HepG2 (cell line): Measurements from ENCODE around the gene TOX2. TPM values are rescaled to one million over a fixed set of nuclear protein-coding genes. Genes with fewer than 3 reads are reported as not detected.

ENCODE experiments used
- ATAC-seq: fragments of 200-7000 bp; cut with Tn5 transposase; 3 replicates; pipeline ENCODE4 v1.9.1; 2020; ENCODE audit warnings: mild to moderate bottlenecking, moderate library complexity
- BruUV-seq: library from RNA; stranded (reverse); fragments of 400-500 nt; replicated peaks from 2 replicates; lab custom pipeline; 2021; lab: Mats Ljungman, UMichigan
- CTCF ChIA-PET: fragments of 300-600 bp; formaldehyde crosslinking; extraction: SDS; loops from one replicate; lab custom pipeline; 2021; ENCODE audit warnings: low total read pairs, inconsistent platforms, low intra/inter-chr PET ratio; lab: Yijun Ruan, JAX
- POLR2A ChIA-PET: fragments of 350-600 bp; sonication (Branson Sonifier 250); formaldehyde crosslinking; loops from one replicate; lab custom pipeline; 2020; ENCODE audit warnings: antibody characterized with exemption, inconsistent platforms; lab: Yijun Ruan, JAX
- DNase-seq: peaks from one replicate; pipeline ENCODE4 v3.0.0-alpha.2; 2015; ENCODE audit warnings: low spot score
- FAIRE-seq: peaks from 3 replicates; lab custom pipeline; 2011; peaks lifted over from hg19 to GRCh38; lab: Jason Lieb, UNC
- H2AFZ ChIP-seq: one replicate; pipeline ENCODE4 v1.6.1; 2011; ENCODE audit warnings: low read length, inconsistent platforms
- H3K27ac ChIP-seq: fragments of 300-600 bp; 3 replicates; pipeline ENCODE4 v1.8.0; 2011; ENCODE audit warnings: mixed run types, mild to moderate bottlenecking, mixed read lengths, low read length, inconsistent platforms; ENCODE audit not compliant: insufficient read depth; ENCODE audit errors: extremely low read length
- H3K27me3 ChIP-seq, 2 experiments: fragments of 200-600 bp in 1 of 2; 2 replicates in 1 of 2; 3 replicates in 1 of 2; pipeline versions ENCODE4 v1.6.0 to v1.8.0; 2011; ENCODE audit warnings: low read length in 2 of 2, mild to moderate bottlenecking in 2 of 2, moderate library complexity in 2 of 2, inconsistent platforms in 1 of 2; ENCODE audit not compliant: insufficient read depth in 2 of 2, control insufficient read depth in 1 of 2
- H3K36me3 ChIP-seq, 2 experiments: fragments of 200-600 bp in 1 of 2; replicated peaks in 1 of 2; 2 replicates in 1 of 2; 3 replicates in 1 of 2; pipeline versions ENCODE4 v1.5.1 to v1.8.0; 2011; ENCODE audit warnings: low read length in 2 of 2, inconsistent platforms in 1 of 2; ENCODE audit not compliant: insufficient read depth in 2 of 2, control insufficient read depth in 1 of 2
- H3K4me1 ChIP-seq: 2 replicates; pipeline ENCODE4 v1.5.1; 2012; ENCODE audit warnings: low read length, inconsistent platforms; ENCODE audit not compliant: insufficient read depth
- H3K4me2 ChIP-seq: 2 replicates; pipeline ENCODE4 v1.6.0; 2011; ENCODE audit warnings: low read depth, low read length, inconsistent platforms
- H3K4me3 ChIP-seq, 3 experiments: fragments of 200-600 bp in 1 of 3; sonication (generic), shearing (Covaris generic) in 1 of 3; replicated peaks in 1 of 3; 2 replicates each; pipeline ENCODE4 v1.5.1; 2011 to 2016; ENCODE audit warnings: low read length in 3 of 3, inconsistent platforms in 2 of 3, low read depth in 2 of 3, mild to moderate bottlenecking in 2 of 3, control low read depth in 1 of 3, mixed read lengths in 1 of 3; ENCODE audit not compliant: insufficient read depth in 1 of 3
- H3K79me2 ChIP-seq: one replicate; pipeline ENCODE4 v1.6.1; 2011; ENCODE audit warnings: low read length, inconsistent platforms; ENCODE audit not compliant: insufficient read depth
- H3K9ac ChIP-seq: 2 replicates; pipeline ENCODE4 v1.6.0; 2011; ENCODE audit warnings: mild to moderate bottlenecking, low read depth, low read length, inconsistent platforms; ENCODE audit not compliant: insufficient read depth
- H3K9me3 ChIP-seq: 2 replicates; pipeline ENCODE4 v1.5.1; 2012; ENCODE audit warnings: mild to moderate bottlenecking, low read length
- H4K20me1 ChIP-seq: 2 replicates; pipeline ENCODE4 v1.6.0; 2011; ENCODE audit warnings: inconsistent platforms, mild to moderate bottlenecking, low read length, moderate library complexity; ENCODE audit not compliant: insufficient read depth
- ETV5 ChIP-seq: IDR thresholded peaks from 2 replicates; pipeline ENCODE4 v1.6.1; 2018; ENCODE audit warnings: missing biosample characterization, missing genetic modification reagents, inconsistent platforms, borderline replicate concordance
- GABPB1 ChIP-seq: IDR thresholded peaks from 2 replicates; pipeline ENCODE4 v1.6.1; 2016; ENCODE audit warnings: mild to moderate bottlenecking, missing genetic modification reagents, moderate library complexity, missing compliant biosample characterization
- HOMEZ ChIP-seq: IDR thresholded peaks from 2 replicates; pipeline ENCODE4 v1.6.1; 2016; ENCODE audit warnings: low read depth
- LRRFIP1 ChIP-seq: sonication (generic); formaldehyde crosslinking; conservative IDR thresholded peaks from 2 replicates; pipeline ENCODE4 v1.4.0; 2020; ENCODE audit warnings: missing genetic modification reagents
- SMARCE1 ChIP-seq: fragments of 450-650 bp; IDR thresholded peaks from 2 replicates; pipeline ENCODE4 v1.6.1; 2017; ENCODE audit warnings: borderline replicate concordance
- SRF ChIP-seq: IDR thresholded peaks from 2 replicates; pipeline ENCODE4 v1.6.1; 2011; ENCODE audit warnings: mild to moderate bottlenecking, low read depth, low read length, moderate library complexity
- ZBTB25 ChIP-seq: IDR thresholded peaks from 2 replicates; pipeline ENCODE4 v1.6.1; 2018; ENCODE audit warnings: missing genetic modification reagents
- ZNF296 ChIP-seq: sonication (generic); formaldehyde crosslinking; conservative IDR thresholded peaks from 2 replicates; pipeline ENCODE4 v1.5.0; 2020; ENCODE audit warnings: mild to moderate bottlenecking, missing genetic modification reagents
- WGBS: methylation state at CpG from one replicate; pipeline ENCODE4 v1.1.6; 2017; ENCODE audit warnings: low lambda C conversion rate; 5-methylcytosine and 5-hydroxymethylcytosine counted together
- in situ Hi-C: cut with HindIII; loops from 2 replicates; pipeline ENCODE4 v1.10.0; 2017; ENCODE audit warnings: low pct_unique_long_range_greater_than_20kb; ENCODE audit not compliant: extremely low pct_ligation_motif_present
- intact Hi-C: fragments of 100-400 bp; cut with micrococcal nuclease; formaldehyde crosslinking; loops from one replicate; pipeline ENCODE4 v1.10.0; 2022; ENCODE audit not compliant: unreplicated experiment
- polyA plus RNA-seq, 8 experiments: library from polyadenylated mRNA; depleted of rRNA in 3 of 8; stranded (reverse) in 7 of 8; unstranded in 1 of 8; fragments of >200 nt; fragmentation: Illumina TruSeq in 4 of 8; extraction: Trizol in 4 of 8; gene quantifications; 2 replicates each; pipeline versions ENCODE4 v1.2.1 to v1.2.3, GENCODE V29; 2011 to 2016; ENCODE audit warnings: low read depth in 4 of 8, missing spikeins in 1 of 8, mixed read lengths in 1 of 8; ENCODE audit not compliant: insufficient read depth in 1 of 8
- total RNA-seq, 5 experiments: library from RNA; depleted of rRNA; stranded (reverse); fragments of >200 nt; fragmentation: Illumina TruSeq; extraction: Trizol; gene quantifications; 2 replicates each; pipeline ENCODE4 v1.2.3, GENCODE V29; 2016; ENCODE audit warnings: low read depth in 1 of 5
- TF ChIP-seq, protein P1 (sequence below): sonication (generic); formaldehyde crosslinking; IDR thresholded peaks from 2 replicates; pipeline ENCODE4 v1.5.1; 2020; ENCODE audit warnings: missing genetic modification reagents, mild to moderate bottlenecking, borderline replicate concordance

Gene TOX2
- total and polyA plus RNA-seq, 2 of the 13 experiments (the other 11 are each of a cell fraction or from before 2014, with no cell fraction given): not detected

DNA sequence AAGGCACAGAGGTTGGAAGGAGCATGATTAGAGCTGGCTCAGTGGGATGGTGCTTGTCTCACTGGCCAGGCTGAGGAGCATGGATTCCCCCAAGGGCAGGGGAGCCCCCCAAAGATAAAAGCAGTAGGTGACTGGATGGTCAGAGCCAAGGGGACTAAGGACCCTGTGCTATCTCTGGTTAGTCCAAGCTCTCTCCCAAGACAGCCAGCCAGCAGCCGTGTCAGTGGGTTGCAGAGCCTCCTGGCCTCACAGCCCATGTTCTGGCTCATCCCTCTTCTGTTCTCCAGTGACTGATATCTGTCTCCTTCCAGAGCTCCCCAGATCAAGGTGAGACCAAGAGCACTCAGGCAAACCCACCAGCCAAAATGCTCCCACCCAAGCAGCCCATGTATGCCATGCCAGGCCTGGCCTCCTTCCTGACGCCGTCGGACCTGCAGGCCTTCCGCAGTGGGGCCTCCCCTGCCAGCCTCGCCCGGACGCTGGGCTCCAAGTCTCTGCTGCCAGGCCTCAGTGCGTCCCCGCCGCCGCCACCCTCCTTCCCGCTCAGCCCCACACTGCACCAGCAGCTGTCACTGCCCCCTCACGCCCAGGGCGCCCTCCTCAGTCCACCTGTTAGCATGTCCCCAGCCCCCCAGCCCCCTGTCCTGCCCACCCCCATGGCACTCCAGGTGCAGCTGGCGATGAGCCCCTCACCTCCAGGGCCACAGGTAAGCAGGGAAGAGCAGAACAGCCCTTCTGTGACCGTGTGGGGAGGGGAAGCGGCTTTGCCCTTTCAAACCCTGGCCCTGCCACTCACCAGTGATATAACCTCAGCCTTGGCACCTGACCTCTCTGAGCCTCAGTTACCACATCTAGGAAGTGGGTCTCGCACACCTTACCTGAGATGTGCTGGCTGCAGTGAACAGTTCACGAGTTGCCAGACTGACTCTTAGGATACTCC lies 151.0 kb downstream of the TOX2 start (continued):
- TF ChIP-seq, protein P1, sequence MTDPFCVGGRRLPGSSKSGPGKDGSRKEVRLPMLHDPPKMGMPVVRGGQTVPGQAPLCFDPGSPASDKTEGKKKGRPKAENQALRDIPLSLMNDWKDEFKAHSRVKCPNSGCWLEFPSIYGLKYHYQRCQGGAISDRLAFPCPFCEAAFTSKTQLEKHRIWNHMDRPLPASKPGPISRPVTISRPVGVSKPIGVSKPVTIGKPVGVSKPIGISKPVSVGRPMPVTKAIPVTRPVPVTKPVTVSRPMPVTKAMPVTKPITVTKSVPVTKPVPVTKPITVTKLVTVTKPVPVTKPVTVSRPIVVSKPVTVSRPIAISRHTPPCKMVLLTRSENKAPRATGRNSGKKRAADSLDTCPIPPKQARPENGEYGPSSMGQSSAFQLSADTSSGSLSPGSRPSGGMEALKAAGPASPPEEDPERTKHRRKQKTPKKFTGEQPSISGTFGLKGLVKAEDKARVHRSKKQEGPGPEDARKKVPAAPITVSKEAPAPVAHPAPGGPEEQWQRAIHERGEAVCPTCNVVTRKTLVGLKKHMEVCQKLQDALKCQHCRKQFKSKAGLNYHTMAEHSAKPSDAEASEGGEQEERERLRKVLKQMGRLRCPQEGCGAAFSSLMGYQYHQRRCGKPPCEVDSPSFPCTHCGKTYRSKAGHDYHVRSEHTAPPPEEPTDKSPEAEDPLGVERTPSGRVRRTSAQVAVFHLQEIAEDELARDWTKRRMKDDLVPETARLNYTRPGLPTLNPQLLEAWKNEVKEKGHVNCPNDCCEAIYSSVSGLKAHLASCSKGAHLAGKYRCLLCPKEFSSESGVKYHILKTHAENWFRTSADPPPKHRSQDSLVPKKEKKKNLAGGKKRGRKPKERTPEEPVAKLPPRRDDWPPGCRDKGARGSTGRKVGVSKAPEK: no peak
- TF ChIP-seq ZBTB25 (CRISPR knock-in tag): no peak
- TF ChIP-seq, all 625 proteins: peak for 0

GRCh38 chr20:44066645-44067606 lies 152.3 kb downstream of the TOX2 start:
- intact Hi-C loops: no loop called here
- TF ChIP-seq GABPB1 (CRISPR knock-in tag) (0 out of 2 replicates have a peak, but pooled peaks have one; percentile 29), ZNF296 (CRISPR knock-in tag) (0 out of 2 replicates have a peak, but pooled peaks have one; percentile 28), SRF (no peak), SMARCE1 (no peak), HOMEZ (no peak), LRRFIP1 (CRISPR knock-in tag) (no peak), ETV5 (CRISPR knock-in tag) (no peak)
- no peak for FAIRE-seq

More at GRCh38 chr20:44066645-44067606, 152.3 kb downstream of the TOX2 start:
- BruUV-seq: no TSS peak
- Histone ChIP-seq H2AFZ (no peak overlapping the region), H3K9me3 (no peaks in the 10 kb centered on the region), H3K4me2 (no peak overlapping the region), H3K4me3 (no peak overlapping the region), H4K20me1 (no peaks in the 10 kb centered on the region), H3K9ac (no peak overlapping the region), H3K36me3 (no peaks in the 10 kb centered on the region), H3K27ac (no peak overlapping the region), H3K4me1 (no peaks in the 10 kb centered on the region), H3K79me2 (no peaks in the 10 kb centered on the region), H3K27me3 (peaks cover 24 to 67% of the 10 kb centered on the region in 2 experiments; a peak in 4 of 5 replicates)
- ChIA-PET CTCF (no interaction called here), POLR2A (no interaction called here)
- DNase-seq (no peak), ATAC-seq (peak; percentile 33)
- 2% methylated on average over 15 of the region's 15 CpGs for WGBS
- in situ Hi-C loops: no loop called here
